HepG2 (cell line): Measurements from ENCODE around the gene SLC50A1. TPM values are rescaled to one million over a fixed set of nuclear protein-coding genes. Genes with fewer than 3 reads are reported as not detected.

Experiments used
- DMAP1 ChIP-seq: IDR thresholded peaks from 2 replicates; pipeline ENCODE4 v1.6.1; 2016
- GABPA ChIP-seq, 2 experiments: IDR thresholded peaks; 2 replicates each; pipeline ENCODE4 v1.6.1; 2011 to 2016; ENCODE audit warnings: low read depth in 2 of 2, low read length in 1 of 2, missing biosample characterization in 1 of 2, missing genetic modification characterization in 1 of 2
- POLR2AphosphoS2 ChIP-seq: IDR thresholded peaks from 2 replicates; pipeline ENCODE4 v1.6.1; 2011; ENCODE audit warnings: low read depth, low read length, improper control_type of control experiment
- YY1 ChIP-seq: IDR thresholded peaks from 2 replicates; pipeline ENCODE4 v1.6.1; 2011; ENCODE audit warnings: low read length, low read depth, moderate library complexity, mild to moderate bottlenecking; ENCODE audit not compliant: insufficient read depth, insufficient replicate concordance
- ZNF121 ChIP-seq: sonication (generic); formaldehyde crosslinking; IDR thresholded peaks from 2 replicates; pipeline ENCODE4 v1.5.0; 2020; ENCODE audit warnings: mild to moderate bottlenecking, missing genetic modification reagents
- ZNF589 ChIP-seq: sonication (generic); formaldehyde crosslinking; conservative IDR thresholded peaks from 2 replicates; pipeline ENCODE4 v1.8.0; 2022; ENCODE audit warnings: mild to moderate bottlenecking, moderate library complexity, missing genetic modification reagents
- polyA plus RNA-seq, 8 experiments: library from polyadenylated mRNA; depleted of rRNA in 3 of 8; stranded (reverse) in 7 of 8; unstranded in 1 of 8; fragments of >200 nt; fragmentation: Illumina TruSeq in 4 of 8; extraction: Trizol in 4 of 8; gene quantifications; 2 replicates each; pipeline versions ENCODE4 v1.2.1 to v1.2.3, GENCODE V29; 2011 to 2016; ENCODE audit warnings: low read depth in 4 of 8, missing spikeins in 1 of 8, mixed read lengths in 1 of 8; ENCODE audit not compliant: insufficient read depth in 1 of 8
- total RNA-seq, 5 experiments: library from RNA; depleted of rRNA; stranded (reverse); fragments of >200 nt; fragmentation: Illumina TruSeq; extraction: Trizol; gene quantifications; 2 replicates each; pipeline ENCODE4 v1.2.3, GENCODE V29; 2016; ENCODE audit warnings: low read depth in 1 of 5
- TF ChIP-seq, protein P1 (sequence below), 2 experiments: fragments of 450-650 bp in 1 of 2; sonication (generic) in 1 of 2; formaldehyde crosslinking in 1 of 2; IDR thresholded peaks; 2 replicates each; pipeline versions ENCODE4 v1.6.1 to v1.8.0; 2016 to 2022; ENCODE audit warnings: antibody characterized with exemption in 1 of 2, mild to moderate bottlenecking in 1 of 2, missing genetic modification reagents in 1 of 2
- TF ChIP-seq, protein P2 (sequence below), 2 experiments: sonication (generic) in 1 of 2; formaldehyde crosslinking in 1 of 2; IDR thresholded peaks; 2 replicates each; pipeline versions ENCODE4 v1.4.0 to v1.6.1; 2016 to 2020; ENCODE audit warnings: borderline replicate concordance in 1 of 2, low read depth in 1 of 2, mild to moderate bottlenecking in 1 of 2, missing genetic modification reagents in 1 of 2
- TF ChIP-seq, protein P3 (sequence below): sonication (generic); formaldehyde crosslinking; IDR thresholded peaks from 2 replicates; pipeline ENCODE4 v1.4.0; 2020; ENCODE audit warnings: missing genetic modification reagents, mild to moderate bottlenecking, borderline replicate concordance

Gene SLC50A1
- total and polyA plus RNA-seq, 2 of the 13 experiments (the other 11 are each of a cell fraction or from before 2014, with no cell fraction given), result 22.5 to 46.8 TPM

DNA sequence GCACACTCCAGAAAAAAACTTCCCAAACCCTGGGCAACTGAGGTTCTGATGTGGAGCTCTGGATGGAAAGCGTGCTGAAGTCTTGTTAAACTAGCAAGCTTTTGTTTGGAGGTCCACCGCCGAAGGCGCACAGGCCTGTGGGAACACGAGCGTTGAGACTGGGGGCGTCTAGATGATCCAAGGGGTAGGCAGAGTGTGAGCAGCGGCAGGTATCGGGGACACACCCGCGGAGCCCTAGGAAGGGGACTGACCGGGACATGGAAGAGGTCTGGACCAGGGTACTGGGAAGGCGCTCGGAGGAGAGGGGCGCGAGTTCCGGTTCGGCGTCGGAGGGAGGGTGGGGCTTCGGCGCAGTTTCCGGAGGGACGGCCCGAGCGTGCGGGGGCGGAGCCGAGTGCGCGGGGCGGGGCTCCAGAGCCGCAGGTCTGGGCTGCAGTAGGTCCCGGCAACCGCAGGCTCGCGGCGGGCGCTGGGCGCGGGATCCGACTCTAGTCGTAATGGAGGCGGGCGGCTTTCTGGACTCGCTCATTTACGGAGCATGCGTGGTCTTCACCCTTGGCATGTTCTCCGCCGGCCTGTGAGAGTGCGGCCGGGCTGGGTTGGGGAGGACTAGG lies at the start of gene SLC50A1 (continued):
- TF ChIP-seq, protein P1, sequence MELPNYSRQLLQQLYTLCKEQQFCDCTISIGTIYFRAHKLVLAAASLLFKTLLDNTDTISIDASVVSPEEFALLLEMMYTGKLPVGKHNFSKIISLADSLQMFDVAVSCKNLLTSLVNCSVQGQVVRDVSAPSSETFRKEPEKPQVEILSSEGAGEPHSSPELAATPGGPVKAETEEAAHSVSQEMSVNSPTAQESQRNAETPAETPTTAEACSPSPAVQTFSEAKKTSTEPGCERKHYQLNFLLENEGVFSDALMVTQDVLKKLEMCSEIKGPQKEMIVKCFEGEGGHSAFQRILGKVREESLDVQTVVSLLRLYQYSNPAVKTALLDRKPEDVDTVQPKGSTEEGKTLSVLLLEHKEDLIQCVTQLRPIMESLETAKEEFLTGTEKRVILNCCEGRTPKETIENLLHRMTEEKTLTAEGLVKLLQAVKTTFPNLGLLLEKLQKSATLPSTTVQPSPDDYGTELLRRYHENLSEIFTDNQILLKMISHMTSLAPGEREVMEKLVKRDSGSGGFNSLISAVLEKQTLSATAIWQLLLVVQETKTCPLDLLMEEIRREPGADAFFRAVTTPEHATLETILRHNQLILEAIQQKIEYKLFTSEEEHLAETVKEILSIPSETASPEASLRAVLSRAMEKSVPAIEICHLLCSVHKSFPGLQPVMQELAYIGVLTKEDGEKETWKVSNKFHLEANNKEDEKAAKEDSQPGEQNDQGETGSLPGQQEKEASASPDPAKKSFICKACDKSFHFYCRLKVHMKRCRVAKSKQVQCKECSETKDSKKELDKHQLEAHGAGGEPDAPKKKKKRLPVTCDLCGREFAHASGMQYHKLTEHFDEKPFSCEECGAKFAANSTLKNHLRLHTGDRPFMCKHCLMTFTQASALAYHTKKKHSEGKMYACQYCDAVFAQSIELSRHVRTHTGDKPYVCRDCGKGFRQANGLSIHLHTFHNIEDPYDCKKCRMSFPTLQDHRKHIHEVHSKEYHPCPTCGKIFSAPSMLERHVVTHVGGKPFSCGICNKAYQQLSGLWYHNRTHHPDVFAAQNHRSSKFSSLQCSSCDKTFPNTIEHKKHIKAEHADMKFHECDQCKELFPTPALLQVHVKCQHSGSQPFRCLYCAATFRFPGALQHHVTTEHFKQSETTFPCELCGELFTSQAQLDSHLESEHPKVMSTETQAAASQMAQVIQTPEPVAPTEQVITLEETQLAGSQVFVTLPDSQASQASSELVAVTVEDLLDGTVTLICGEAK (IDR thresholded peaks at IDR 0.05), result 0 out of 2 replicates have a peak, but pooled peaks have one; percentile 33
- TF ChIP-seq, protein P1 (CRISPR knock-in tag; IDR thresholded peaks at IDR 0.05), result peak; percentile 68
- TF ChIP-seq, protein P2, sequence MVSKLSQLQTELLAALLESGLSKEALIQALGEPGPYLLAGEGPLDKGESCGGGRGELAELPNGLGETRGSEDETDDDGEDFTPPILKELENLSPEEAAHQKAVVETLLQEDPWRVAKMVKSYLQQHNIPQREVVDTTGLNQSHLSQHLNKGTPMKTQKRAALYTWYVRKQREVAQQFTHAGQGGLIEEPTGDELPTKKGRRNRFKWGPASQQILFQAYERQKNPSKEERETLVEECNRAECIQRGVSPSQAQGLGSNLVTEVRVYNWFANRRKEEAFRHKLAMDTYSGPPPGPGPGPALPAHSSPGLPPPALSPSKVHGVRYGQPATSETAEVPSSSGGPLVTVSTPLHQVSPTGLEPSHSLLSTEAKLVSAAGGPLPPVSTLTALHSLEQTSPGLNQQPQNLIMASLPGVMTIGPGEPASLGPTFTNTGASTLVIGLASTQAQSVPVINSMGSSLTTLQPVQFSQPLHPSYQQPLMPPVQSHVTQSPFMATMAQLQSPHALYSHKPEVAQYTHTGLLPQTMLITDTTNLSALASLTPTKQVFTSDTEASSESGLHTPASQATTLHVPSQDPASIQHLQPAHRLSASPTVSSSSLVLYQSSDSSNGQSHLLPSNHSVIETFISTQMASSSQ (IDR thresholded peaks at IDR 0.05; ENCODE audit: low read depth), result no peak
- TF ChIP-seq, protein P2 (CRISPR knock-in tag; IDR thresholded peaks at IDR 0.05; ENCODE audit: borderline replicate concordance), result peak; percentile 77; the same call in 1 of the 2 replicates
- TF ChIP-seq, protein P3, sequence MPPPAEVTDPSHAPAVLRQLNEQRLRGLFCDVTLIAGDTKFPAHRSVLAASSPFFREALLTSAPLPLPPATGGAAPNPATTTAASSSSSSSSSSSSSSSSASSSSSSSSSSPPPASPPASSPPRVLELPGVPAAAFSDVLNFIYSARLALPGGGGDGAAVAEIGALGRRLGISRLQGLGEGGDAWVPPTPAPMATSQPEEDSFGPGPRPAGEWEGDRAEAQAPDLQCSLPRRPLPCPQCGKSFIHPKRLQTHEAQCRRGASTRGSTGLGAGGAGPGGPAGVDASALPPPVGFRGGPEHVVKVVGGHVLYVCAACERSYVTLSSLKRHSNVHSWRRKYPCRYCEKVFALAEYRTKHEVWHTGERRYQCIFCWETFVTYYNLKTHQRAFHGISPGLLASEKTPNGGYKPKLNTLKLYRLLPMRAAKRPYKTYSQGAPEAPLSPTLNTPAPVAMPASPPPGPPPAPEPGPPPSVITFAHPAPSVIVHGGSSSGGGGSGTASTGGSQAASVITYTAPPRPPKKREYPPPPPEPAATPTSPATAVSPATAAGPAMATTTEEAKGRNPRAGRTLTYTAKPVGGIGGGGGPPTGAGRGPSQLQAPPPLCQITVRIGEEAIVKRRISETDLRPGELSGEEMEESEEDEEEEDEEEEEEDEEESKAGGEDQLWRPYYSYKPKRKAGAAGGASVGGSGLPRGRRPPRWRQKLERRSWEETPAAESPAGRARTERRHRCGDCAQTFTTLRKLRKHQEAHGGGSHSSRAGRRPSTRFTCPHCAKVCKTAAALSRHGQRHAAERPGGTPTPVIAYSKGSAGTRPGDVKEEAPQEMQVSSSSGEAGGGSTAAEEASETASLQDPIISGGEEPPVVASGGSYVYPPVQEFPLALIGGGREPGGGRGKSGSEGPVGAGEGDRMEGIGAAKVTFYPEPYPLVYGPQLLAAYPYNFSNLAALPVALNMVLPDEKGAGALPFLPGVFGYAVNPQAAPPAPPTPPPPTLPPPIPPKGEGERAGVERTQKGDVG (CRISPR knock-in tag), result 0 out of 2 replicates have a peak, but pooled peaks have one; percentile 37
- TF ChIP-seq GABPA (IDR thresholded peaks at IDR 0.05; ENCODE audit: low read depth, low read length) (no peak), GABPA (CRISPR knock-in tag; IDR thresholded peaks at IDR 0.05; ENCODE audit: low read depth) (no peak), POLR2AphosphoS2 (peak; percentile 72), ZNF121 (CRISPR knock-in tag) (no peak), YY1 (peak; percentile 83), ZNF589 (CRISPR knock-in tag) (peak; percentile 34; the same call in 1 of the 2 replicates), DMAP1 (peak; percentile 46; the same call in 1 of the 2 replicates)
